Measurements from ENCODE around the gene RAB37. TPM values are rescaled to one million over a fixed set of nuclear protein-coding genes. Genes with fewer than 3 reads are reported as not detected.

The RAB37 gene
- total RNA-seq, 2 experiments from 2014 or later = 2.1 to 2.3 TPM

DNA sequence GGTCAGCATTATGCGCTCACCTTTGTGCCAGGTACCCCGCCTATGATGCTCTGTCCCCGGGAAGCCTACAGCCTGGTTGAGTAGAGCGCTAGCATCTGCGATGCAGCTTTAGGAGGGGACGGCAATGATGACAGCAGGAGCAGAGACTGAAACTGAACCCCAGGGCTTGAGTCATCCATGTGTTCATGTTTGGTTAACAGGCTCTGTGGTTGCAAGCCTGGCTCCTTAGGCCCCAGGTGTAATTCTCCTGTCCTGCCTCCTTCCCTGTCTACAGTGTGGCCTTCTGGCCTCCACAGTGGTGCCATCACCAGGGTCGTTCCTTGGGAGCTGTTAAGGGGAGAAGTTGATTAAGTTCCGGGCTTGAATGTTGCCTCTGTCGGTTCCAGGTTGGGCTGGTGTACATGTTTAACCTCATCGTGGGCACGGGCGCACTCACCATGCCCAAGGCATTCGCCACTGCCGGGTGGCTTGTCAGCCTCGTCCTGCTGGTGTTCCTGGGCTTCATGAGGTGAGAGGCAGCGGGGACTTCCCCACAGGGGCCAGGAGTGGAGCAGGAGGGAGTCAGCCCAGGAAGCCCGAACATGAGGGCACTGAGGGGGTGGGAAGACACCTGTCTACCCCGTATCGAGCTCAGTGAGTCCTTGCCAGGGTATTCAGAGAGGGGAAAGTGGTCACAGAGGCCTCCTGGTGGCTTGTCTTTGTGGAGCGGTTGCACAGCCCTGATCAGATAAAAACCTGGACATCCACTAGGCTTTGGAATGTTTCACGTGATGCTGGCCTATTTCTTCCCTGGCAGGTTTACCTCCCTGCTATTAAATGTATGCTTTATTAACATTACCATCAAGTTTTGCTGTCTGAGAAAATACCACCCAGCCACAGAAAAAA is 48.3 kb downstream of the RAB37 start:
- peak; percentile 60 for DNase-seq
- Mint-ChIP-seq H3K27ac (peak overlapping the region; percentile 62), H3K9me3 (no peaks in the 10 kb centered on the region), H3K27me3 (ENCODE audit: low read depth) (no peaks in the 10 kb centered on the region), H3K4me1 (ENCODE audit: low read depth) (peaks cover 60% of the 10 kb centered on the region), H3K4me3 (no peak overlapping the region), H3K36me3 (ENCODE audit: low read depth) (peaks cover 1% of the 10 kb centered on the region)
- CTCF ChIA-PET = interaction anchor here (0.8 to 7.1 kb wide), 3 partner anchors 10 to 187 kb away, joined by 3 to 40 read pairs (median 3); partner anchors contain the start of genes HID1 and NAT9
- intact Hi-C loops (cut with micrococcal nuclease) = loop anchor here (10.0 kb wide), 1 partner anchor 399 kb away; the partner anchor contains the start of gene SUMO2

DNA sequence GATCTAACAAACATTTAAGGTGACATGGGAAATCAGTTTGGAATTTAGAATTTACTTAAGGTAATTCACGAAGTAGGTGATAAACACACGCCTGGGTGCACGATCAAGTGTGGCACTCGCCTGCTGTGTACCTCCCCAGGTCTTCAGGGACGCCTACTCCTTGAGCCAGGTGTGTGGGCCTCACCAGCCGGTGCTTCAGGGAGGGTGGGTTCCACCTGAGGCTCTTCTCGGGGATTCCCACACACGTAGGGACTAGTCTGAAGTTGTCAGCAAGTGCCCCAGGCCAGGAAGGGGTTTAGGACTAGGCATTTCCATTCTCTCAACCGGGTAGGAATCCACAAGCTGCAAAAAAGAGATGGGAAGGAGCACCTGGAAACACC is 48.9 kb downstream of the RAB37 start:
- intact Hi-C loops (cut with micrococcal nuclease) = loop anchor here (10.0 kb wide), 1 partner anchor 399 kb away; the partner anchor contains the start of gene SUMO2
- Mint-ChIP-seq H3K27me3 (ENCODE audit: low read depth) (no peaks in the 10 kb centered on the region), H3K9me3 (no peaks in the 10 kb centered on the region), H3K27ac (peak overlapping the region; percentile 62), H3K4me3 (no peak overlapping the region), H3K4me1 (ENCODE audit: low read depth) (peaks cover 60% of the 10 kb centered on the region), H3K36me3 (ENCODE audit: low read depth) (peaks cover 3% of the 10 kb centered on the region)
- CTCF ChIA-PET = interaction anchor here (0.8 to 9.2 kb wide), 7 partner anchors 10 to 186 kb away, joined by 3 to 165 read pairs (median 3); partner anchors contain the start of genes GRIN2C, HID1 and NAT9
- DNase-seq = no peak

DNA sequence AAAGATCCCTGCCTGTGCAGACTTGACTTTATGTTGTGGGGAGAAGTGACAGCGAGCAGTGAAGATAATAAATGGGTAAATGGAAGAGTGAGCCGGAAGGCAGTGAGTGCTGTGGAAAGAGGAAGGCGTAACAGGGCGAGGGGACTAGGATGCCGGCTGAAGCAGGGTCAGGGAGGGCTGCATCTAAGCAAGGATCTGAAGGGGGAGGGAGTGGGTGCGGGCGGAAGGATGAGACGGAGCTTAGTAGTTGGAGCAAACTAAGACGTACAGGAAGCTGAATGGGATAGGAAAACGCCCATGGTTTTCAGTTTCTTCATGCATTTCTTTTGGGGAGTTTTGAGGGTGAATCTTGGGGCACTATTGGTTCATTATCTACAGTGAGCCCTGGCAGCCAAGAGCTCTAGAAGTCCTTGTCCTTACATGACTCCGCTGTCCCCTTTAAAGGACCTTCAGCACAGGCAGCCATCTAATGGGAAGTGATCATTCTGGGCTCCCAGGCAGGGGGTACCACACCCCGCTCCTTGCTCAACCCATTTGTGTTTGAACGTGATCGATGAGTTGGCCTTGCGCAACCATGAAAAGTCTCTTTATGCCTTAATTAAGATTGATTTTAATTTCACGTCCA is 49.5 kb downstream of the RAB37 start:
- no peak overlapping the region for H3K4me3 Mint-ChIP-seq
- CTCF ChIA-PET = interaction anchor here (1.0 to 9.2 kb wide), 5 partner anchors 41 to 75 kb away, joined by 3 to 165 read pairs (median 4); partner anchors contain the start of gene GRIN2C
- no peaks in the 10 kb centered on the region for H3K27me3 Mint-ChIP-seq (ENCODE audit: low read depth)
- H3K4me1 Mint-ChIP-seq (ENCODE audit: low read depth) = peaks cover 59% of the 10 kb centered on the region
- H3K9me3 Mint-ChIP-seq = no peaks in the 10 kb centered on the region
- H3K27ac Mint-ChIP-seq = peak overlapping the region; percentile 54
- DNase-seq = peak; percentile 40
- peaks cover 4% of the 10 kb centered on the region for H3K36me3 Mint-ChIP-seq (ENCODE audit: low read depth)
- intact Hi-C loops (cut with micrococcal nuclease) = loop anchor here (10.0 kb wide), 1 partner anchor 398 kb away; the partner anchor contains the start of gene SUMO2

DNA sequence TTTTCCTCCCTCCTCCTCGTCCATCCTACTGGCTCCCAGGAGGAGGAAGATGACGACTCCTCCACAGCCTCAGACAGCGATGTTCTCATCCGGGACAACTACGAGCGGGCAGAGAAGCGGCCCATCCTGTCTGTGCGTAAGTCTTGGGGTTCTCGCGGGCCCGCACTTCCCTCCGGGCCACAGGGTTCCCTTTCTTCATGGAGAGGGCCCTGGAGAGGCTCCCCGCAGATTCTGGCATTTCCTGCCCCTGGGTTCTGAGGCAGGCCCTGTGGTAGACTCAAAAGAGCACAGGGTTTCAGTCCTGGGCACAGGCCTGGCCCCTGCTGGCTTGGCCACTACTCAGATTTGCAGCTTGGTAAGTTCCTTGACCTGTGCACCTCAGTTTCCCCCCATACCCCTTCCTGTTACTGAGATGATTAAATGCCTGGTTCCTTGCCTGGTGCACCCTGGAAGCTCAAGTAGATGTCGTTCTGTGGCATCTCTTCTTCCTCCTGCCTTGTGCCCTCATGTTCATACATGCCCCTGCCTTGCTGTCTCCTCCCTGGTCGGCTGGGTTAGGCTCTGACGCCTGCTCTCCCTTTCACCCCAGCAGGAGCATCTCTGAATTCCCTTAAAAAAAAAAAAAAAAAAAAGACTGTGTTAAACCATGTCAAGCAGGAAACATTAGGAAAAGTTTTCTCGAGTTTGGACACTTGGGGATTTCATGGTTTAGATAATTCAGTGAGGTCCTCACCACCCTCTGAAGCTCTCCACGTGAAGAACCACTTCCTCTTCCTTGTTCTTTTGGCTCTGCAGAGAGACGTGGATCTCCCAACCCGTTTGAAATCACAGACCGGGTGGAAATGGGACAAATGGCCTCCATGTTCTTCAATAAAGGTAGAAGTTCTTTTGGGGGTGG is 53.4 kb downstream of the RAB37 start:
- H3K27ac Mint-ChIP-seq = peak overlapping the region; percentile 46
- no peaks in the 10 kb centered on the region for H3K27me3 Mint-ChIP-seq (ENCODE audit: low read depth)
- no peak for DNase-seq
- intact Hi-C loops (cut with micrococcal nuclease) = loop anchor here (1.0 to 2.0 kb wide), 3 partner anchors 46 to 170 kb away; no protein-coding TSS in a partner anchor
- peaks cover 20% of the 10 kb centered on the region for H3K36me3 Mint-ChIP-seq (ENCODE audit: low read depth)
- no peaks in the 10 kb centered on the region for H3K9me3 Mint-ChIP-seq
- no peak overlapping the region for H3K4me3 Mint-ChIP-seq
- peaks cover 42% of the 10 kb centered on the region for H3K4me1 Mint-ChIP-seq (ENCODE audit: low read depth)
- CTCF ChIA-PET = interaction anchor here (0.7 to 9.2 kb wide), 39 partner anchors 8 to 215 kb away, joined by 3 to 165 read pairs (median 7); partner anchors contain the start of genes GRIN2C, NAT9 and RAB37

DNA sequence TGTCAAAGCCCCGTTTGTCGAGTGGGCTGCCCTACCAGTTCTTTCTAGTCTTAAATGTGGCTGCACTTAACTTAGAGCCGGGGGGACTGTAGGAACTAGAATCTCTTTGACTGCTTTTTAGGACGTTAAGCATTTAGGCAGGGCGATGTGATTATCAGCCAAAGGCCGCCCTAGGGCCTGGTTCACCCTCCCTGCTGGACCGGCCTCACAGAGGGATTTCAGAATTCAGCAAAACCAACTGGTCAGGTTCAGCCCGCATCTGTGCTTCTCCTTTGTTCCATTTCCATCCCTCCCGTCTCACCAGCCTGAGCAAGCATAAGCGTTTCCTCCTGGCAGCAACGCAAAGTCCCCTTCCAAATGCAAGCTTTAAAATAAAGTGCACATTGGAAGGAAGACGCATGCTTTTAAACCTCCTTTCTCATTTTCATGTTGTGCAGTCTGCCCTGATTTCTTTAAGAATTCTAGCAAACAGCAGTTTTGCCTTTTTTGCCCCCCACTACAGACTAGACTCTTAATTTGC is 55.6 kb downstream of the RAB37 start:
- no peak overlapping the region for H3K27ac Mint-ChIP-seq
- no peak overlapping the region for H3K4me3 Mint-ChIP-seq
- peaks cover 25% of the 10 kb centered on the region for H3K36me3 Mint-ChIP-seq (ENCODE audit: low read depth)

DNA sequence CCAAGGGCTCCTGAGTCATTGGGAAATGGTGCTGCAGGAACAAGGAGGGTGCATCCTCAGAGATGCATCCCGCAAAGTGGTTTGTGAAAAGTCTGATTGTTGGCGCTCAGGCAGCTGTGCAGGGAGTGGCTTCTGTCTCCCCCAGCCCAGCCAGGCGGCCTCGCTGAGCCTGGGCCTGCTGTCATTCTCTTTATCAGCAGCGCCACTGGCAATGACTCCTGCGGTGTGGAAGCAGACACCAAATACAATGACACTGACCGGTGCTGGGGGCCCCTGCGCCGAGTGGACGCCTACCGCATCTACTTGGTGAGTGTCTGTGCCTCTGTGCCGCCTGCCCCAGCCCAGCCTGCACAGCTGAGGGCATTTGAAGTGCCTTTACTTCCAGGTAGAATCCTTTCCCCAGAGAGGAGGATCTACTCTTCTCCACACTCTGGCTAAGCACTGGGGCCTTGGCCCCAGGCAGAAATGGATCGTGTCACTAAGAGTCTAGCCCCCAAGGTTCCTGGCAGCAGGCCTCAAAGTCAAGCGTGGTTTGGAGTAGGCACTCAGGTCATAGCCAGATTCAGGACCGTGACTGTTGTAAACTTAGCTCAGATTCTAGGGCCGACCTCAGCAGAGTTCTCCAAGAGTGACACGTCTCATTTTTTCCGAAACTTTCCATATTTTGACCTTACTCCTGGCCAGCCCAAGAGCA is 58.4 kb downstream of the RAB37 start:
- CTCF ChIA-PET = interaction anchor here (9.2 kb wide), 1 partner anchor 66 kb away, joined by 165 read pairs; the partner anchor contains the start of gene GRIN2C
- intact Hi-C loops (cut with micrococcal nuclease) = no loop called here
- DNase-seq = no peak
- Mint-ChIP-seq H3K4me1 (ENCODE audit: low read depth) (peaks cover 11% of the 10 kb centered on the region), H3K4me3 (no peak overlapping the region), H3K27ac (no peak overlapping the region), H3K36me3 (ENCODE audit: low read depth) (peaks cover 35% of the 10 kb centered on the region), H3K27me3 (ENCODE audit: low read depth) (no peaks in the 10 kb centered on the region), H3K9me3 (no peaks in the 10 kb centered on the region)

More for the DNA sequence above, 55.6 kb downstream of the RAB37 start:
- Mint-ChIP-seq H3K9me3 (no peaks in the 10 kb centered on the region), H3K27me3 (ENCODE audit: low read depth) (no peaks in the 10 kb centered on the region), H3K4me1 (ENCODE audit: low read depth) (peaks cover 24% of the 10 kb centered on the region)
- intact Hi-C loops (cut with micrococcal nuclease) = no loop called here
- CTCF ChIA-PET = interaction anchor here (1.0 to 9.2 kb wide), 15 partner anchors 10 to 118 kb away, joined by 3 to 165 read pairs (median 15); partner anchors contain the start of genes GRIN2C, NAT9 and RAB37
- no peak for DNase-seq

DNA sequence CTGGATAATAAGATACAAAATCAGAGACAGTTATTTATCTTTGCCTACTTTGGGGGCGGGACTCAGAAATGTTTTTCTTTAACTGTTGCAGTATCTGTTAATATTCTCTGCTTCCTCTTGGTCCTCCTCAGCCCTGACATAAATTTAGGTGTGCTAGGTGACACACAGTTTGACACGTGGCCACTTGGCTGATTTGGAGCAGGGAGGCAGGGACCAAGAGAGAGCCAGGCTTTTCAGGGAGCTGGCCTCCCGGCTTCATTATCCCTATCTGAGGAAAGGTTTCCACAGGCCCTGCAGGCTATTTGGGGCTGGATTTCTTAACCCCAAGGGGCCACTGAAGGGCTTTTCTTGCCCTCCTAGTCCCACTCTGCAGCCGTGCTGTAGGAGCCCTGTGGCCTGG is 59.2 kb downstream of the RAB37 start:
- no peak for DNase-seq
- Mint-ChIP-seq H3K4me1 (ENCODE audit: low read depth) (peaks cover 5% of the 10 kb centered on the region), H3K36me3 (ENCODE audit: low read depth) (peaks cover 37% of the 10 kb centered on the region), H3K27me3 (ENCODE audit: low read depth) (no peaks in the 10 kb centered on the region), H3K9me3 (no peaks in the 10 kb centered on the region), H3K27ac (no peak overlapping the region), H3K4me3 (no peak overlapping the region)
- CTCF ChIA-PET = interaction anchor here (0.6 kb wide), 1 partner anchor 12 kb away, joined by 4 read pairs; no protein-coding TSS in a partner anchor
- intact Hi-C loops (cut with micrococcal nuclease) = no loop called here

DNA sequence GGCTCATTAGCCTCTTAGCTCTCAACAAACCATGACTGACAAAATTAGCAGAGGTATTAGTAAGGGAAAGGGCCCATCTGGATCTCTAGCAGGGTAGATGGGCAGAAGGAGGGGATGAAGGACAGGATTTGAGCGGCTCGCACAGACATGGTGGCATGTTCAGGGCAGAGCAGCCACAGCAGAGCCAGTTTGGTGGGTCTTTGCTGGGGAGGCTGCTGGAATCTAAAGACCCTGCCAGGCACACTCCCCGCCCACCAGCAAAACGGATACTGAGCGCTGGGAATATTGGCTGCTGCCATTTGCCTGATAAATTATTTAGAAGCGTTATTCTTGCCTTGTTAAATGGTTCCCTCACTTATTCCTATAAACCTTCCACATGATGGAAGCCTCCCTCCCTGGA is 59.8 kb downstream of the RAB37 start:
- H3K4me1 Mint-ChIP-seq (ENCODE audit: low read depth) = no peaks in the 10 kb centered on the region
- H3K4me3 Mint-ChIP-seq = no peak overlapping the region
- CTCF ChIA-PET = interaction anchor here (0.6 kb wide), 1 partner anchor 13 kb away, joined by 4 read pairs; no protein-coding TSS in a partner anchor

More for the DNA sequence above, 59.8 kb downstream of the RAB37 start:
- intact Hi-C loops (cut with micrococcal nuclease) = no loop called here
- Mint-ChIP-seq H3K9me3 (no peaks in the 10 kb centered on the region), H3K27me3 (ENCODE audit: low read depth) (no peaks in the 10 kb centered on the region), H3K27ac (no peak overlapping the region), H3K36me3 (ENCODE audit: low read depth) (peaks cover 34% of the 10 kb centered on the region)
- no peak for DNase-seq

Small RNA genes within 50 kb of the gene (microRNA-seq; reads per million reads assigned to microRNA genes)
- 138 reads per million, percentile 63 among the genes with 10 or more reads in this experiment for gene MIR3615 (ENCODE audit: borderline microRNAs expressed, borderline replicate concordance)

Other genes starting within 250 kb of the RAB37 start
- gene CD300LB, start 205.8 kb upstream of the RAB37 start, total RNA-seq = not detected
- gene CD300C, start 191.1 kb upstream of the RAB37 start, total RNA-seq = not detected
- gene CD300H, start 169.7 kb upstream of the RAB37 start, total RNA-seq = not detected
- gene CD300LD, start 145.0 kb upstream of the RAB37 start, total RNA-seq = not detected
- not detected for gene CD300E, start 113.5 kb upstream of the RAB37 start, total RNA-seq
- gene CD300LF, start 24.3 kb upstream of the RAB37 start, total RNA-seq = not detected
- gene NHERF1, start 11.4 kb downstream of the RAB37 start, total RNA-seq = 10 to 100 TPM; 70.8 to 77.6 TPM
- 10 to 100 TPM; 42.1 to 43.9 TPM for gene NAT9, start 39.1 kb downstream of the RAB37 start, total RNA-seq
- under 1 TPM in 1 of 2 experiments, not detected in 1; 0.07 TPM for gene GRIN2C, start 122.6 kb downstream of the RAB37 start, total RNA-seq
- 10 to 100 TPM; 61.8 to 67.6 TPM for gene FDXR, start 135.7 kb downstream of the RAB37 start, total RNA-seq
- not detected for gene FADS6, start 156.4 kb downstream of the RAB37 start, total RNA-seq
- gene USH1G, start 186.0 kb downstream of the RAB37 start, total RNA-seq = not detected
- gene OTOP2, start 187.0 kb downstream of the RAB37 start, total RNA-seq = not detected
- not detected for gene OTOP3, start 198.6 kb downstream of the RAB37 start, total RNA-seq
- gene HID1, start 235.5 kb downstream of the RAB37 start, total RNA-seq = 1 to 10 TPM in 1 of 2 experiments, under 1 TPM in 1; 0.91 to 1.6 TPM